ENCODE measurements around the gene PEG3. TPM values are rescaled to one million over a fixed set of nuclear protein-coding genes. Genes with fewer than 3 reads are reported as not detected.

The PEG3 gene
- total RNA-seq, 2 donors from 2014 or later, result 8.0 to 10.7 TPM

GRCh38 chr19:56841193-56841543 lies 642 bp upstream of the PEG3 start:
- intact Hi-C loops (cut with DNase I), result no loop called here
- ATAC-seq (no peak), DNase-seq (no peak)

DNA sequence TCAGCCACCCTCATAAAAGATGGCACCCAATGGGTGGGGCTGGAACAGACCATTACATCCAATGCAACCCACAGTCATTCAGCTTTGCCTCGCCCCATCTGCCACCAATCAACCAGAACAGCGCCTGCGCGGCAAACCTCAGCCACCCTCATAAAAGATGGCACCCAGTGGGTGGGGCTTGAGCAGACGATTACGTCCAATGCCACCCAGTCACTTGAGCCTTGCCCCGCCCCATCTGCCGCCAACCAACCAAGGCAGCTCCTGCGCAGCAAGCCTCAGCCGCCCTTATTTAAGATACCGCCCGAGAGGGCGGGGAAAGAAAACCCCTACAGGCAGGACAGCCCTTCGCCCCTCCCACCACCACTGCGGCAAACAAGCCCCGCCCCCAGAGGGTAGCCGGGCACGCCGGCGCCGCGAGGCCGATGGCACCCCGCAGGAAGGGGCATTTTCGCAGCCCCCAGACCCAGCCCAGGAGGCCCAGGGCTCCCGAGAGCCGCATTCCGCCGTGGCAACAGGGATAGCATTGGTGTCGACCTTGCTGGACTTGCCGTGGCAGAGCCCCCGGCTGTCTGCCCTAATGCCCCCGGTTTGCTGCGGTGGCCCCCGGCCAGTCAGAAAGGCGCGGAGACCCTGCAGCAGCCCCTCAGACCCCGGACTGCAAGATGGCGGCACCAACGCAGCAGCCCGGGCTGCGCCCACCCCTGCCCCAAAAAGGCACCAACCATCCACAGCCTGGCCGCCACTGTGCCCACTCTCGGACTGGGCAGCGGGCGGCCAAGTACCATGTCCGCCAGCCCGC lies 675 bp downstream of the PEG3 start:
- intact Hi-C loops (cut with DNase I), result no loop called here
- peak; percentile 97 for DNase-seq
- ATAC-seq, result peak; percentile 58 to 70

DNA sequence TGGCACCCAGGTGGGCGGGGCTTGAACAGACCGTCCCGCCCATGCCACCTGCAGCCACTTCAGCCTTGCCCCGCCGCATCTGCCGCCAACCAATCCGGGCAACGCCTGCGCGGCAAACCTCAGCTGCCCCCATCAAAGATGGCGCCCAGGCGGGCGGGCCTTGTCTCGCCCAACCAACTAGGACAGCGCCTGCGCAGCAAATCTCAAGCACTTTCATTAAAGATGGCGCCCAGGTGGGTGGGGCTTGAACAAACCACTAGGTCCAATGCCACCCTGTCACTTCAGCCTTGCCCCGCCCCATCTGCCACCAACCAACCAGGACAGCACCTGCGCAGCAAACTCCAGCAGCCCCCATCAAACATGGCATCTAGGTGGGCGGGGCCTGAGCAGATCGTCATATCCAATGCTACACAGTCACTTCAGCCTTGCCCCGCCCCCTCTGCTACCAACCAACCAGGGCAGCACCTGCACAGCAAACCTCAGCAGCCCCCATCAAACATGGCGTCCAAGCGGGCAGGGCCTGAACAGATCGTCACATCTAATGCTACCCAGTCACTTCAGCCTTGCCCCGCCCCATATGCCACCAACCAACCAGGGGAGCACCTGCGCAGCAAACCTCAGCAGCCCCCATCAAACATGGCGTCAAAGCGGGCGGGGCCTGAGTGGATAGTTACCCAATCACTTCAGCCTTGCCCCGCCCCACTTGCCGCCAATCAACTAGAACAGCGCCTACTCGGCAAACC lies 1.4 kb downstream of the PEG3 start:
- intact Hi-C loops (cut with DNase I), result no loop called here
- peak; percentile 59 to 67 for ATAC-seq
- peak; percentile 98 for DNase-seq

DNA sequence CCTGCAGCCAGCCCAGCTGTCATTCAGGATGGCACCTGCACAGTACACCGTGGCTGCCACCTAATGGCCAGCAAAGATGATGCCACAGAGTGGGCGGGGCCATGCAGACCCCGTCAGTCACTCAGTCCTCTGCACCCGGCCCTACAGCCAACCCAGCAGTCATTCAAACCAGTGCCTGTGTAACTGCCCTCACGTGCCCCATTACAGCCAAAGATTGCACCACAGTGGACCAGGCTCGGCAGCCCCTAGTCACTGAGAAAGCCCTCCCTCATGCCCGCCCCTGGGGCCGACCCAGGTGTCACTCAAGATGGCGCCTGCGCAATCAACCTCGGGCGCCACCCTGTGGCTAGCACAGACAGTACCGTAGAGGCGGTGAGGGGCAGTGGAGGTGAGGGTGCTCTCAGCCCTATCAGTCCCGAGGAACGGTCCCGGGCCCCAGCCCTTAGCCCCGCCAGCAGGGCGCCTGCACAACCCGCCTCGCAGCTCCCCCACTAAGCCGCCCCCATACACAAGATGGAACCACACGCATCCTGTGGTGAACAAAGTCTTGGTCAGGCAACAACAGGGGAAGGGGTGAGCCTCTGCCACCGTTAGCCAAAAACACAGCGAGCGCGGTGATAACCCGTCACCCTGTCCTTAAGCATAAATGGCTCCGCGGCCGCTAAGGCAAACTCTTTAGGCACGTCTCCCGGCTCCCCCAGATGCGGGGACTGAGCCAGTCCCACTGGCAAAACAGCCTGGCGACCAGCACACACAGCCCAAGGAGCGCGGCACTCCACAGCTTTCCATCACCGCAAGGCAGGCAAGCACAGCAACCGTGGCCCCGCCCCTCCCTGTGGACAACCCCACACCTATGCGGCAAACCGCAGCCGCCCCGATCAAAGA lies 2.3 kb downstream of the PEG3 start:
- DNase-seq (peak; percentile 80), ATAC-seq (peak; percentile 31 to 73)
- intact Hi-C loops (cut with DNase I), result no loop called here

GRCh38 chr19:56837492-56838023 lies 3.0 kb downstream of the PEG3 start:
- intact Hi-C loops (cut with DNase I), result no loop called here
- DNase-seq, result peak; percentile 86
- peak; percentile 38 to 51 for ATAC-seq

DNA sequence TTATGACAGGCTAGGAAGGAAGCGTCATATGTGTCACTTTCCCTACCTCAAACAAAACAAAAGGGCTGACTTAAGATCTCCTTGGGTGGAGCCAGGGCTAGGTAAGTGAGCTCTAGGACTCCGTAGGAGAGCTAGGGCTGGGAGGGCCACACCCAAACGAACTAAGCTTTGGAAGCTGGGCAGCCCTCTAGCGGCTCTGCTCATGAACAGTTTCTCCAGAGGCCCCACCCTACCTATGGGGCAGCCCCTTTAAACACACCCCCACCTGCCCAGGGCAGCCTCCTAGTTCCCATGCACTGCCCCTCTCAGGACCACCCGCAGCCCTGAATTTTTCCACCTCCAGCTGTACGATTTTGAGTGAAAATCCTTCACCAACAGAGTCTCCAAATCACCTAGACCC lies 3.5 kb downstream of the PEG3 start:
- DNase-seq, result peak; percentile 32
- no peak for ATAC-seq
- intact Hi-C loops (cut with DNase I), result no loop called here

DNA sequence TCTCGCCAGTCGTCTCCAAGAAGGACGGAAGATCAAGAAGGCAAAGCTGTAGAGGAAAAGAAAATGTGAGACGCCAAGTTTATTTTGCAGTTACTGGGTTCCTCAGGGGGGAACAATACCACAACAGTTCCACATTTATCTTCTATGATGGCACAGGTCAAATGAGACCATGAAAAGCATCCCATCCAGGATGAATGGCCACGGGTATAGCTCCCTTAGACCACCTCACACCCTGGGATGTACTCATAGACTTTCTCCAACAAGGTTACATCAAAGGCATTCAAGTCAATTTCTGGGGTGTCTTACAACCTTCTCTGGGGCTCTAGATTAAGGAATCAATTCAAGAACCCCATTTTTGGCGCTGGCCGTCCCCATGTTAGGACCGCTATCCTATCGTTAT lies 4.5 kb downstream of the PEG3 start:
- no peak for DNase-seq
- no peak for ATAC-seq
- intact Hi-C loops (cut with DNase I), result no loop called here

DNA sequence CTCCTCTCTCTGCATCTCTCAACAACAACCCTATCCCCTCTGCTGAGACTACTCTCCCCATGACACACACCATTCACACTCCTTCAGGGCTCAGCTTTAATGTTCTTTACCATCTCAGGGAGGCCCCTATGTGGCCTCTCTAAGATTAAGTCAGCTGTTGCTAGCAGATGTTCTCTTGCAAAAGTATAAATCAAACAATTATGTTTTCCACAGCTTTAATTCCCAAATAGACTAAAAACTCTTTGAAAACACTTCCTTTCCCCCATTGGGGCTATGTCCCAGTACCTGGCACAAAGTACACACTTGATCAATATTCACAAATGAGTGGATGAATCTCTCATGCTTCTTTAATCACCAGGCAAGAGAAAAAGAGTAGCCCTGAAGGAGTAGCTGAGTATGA lies 5.1 kb downstream of the PEG3 start:
- ATAC-seq (no peak), DNase-seq (no peak)
- intact Hi-C loops (cut with DNase I), result no loop called here

GRCh38 chr19:56834564-56835375 lies 5.8 kb downstream of the PEG3 start:
- no peak for DNase-seq
- ATAC-seq, result no peak
- intact Hi-C loops (cut with DNase I), result no loop called here

- no peak for DNase-seq
- no peak for ATAC-seq
- intact Hi-C loops (cut with DNase I), result no loop called here
Observed at GRCh38 chr19:56832352-56832928, 8.1 kb downstream of the PEG3 start.

DNA sequence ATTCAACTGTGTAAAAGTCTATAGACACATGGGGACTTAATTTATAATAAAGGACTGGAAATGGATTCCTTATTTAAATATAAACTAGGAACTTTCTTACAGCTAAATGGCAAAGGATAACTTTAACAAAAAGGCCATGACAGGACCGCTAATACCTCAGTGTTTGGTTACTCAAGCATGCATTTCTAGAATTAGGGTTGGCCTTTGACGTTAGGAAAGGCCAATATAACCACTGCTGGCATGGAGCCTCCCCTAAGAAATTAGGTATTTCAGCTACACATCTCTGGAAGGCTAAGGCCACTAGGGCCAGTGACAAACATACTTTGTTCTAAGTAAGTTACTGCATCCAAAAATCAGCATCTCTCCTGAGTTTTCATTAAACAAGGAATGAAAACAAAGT lies 9.3 kb downstream of the PEG3 start:
- intact Hi-C loops (cut with DNase I), result no loop called here
- no peak for ATAC-seq

GRCh38 chr19:56829596-56829995 lies 10.9 kb downstream of the PEG3 start:
- ATAC-seq (no peak), DNase-seq (no peak)
- intact Hi-C loops (cut with DNase I), result no loop called here

More for the DNA sequence above, 9.3 kb downstream of the PEG3 start:
- no peak for DNase-seq

DNA sequence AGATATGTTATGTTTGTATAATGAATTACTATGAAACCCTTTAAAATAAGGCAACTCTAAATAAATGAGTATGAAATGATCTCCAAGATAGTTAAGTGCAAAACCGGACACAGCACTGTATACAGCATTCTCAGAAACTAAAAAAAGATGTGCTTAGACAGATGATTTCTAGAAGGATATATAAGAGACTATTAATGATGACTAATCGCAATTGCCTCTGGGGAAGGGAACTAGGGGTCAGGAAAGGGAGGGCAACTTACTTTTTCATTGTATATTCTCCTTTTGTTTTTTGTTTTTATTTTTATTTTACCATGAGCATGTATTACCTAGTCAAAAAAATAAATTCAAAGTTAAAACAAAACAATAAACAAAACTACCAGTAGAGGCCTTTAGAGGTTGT lies 12.8 kb downstream of the PEG3 start:
- intact Hi-C loops (cut with DNase I), result no loop called here
- ATAC-seq, result no peak
- DNase-seq, result no peak

DNA sequence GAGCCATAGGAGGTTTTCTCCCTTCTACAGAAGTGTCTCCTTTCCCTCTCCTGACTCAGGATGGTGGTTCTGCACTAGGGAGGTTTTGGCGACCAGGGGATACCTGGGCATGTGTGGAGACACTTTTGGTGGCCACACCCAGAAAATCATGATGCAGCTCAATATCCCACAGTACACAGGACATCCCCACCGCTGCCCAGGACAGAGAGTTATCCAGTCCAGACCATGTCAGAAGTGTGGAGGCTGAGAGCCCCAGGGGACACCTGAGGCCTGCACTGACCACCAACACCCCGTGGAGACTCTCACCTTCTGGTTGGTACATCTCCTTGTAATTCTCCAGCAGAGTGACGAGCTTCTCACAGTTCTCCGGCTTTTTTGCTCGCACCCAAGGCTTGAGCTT lies 16.6 kb downstream of the PEG3 start:
- DNase-seq (no peak), ATAC-seq (no peak)
- intact Hi-C loops (cut with DNase I), result no loop called here

DNA sequence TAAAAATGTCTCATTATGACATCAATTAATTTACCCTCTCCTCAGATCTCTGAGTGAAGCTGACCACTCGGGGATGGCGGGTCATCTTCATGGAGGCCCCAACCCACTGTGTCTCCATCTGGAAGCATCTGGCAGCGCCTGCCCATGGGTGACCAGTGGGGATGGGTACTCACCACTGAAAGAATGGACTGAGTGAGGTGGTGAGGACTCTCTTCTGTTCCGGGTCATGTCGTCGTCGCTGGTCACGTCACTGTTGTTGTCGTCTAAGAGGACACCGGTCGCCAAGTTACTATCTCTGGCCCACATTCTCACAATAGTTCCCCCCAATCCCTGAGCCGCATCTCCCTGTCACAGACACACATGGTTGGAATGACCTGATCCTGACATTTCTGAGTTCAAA lies 17.1 kb downstream of the PEG3 start:
- intact Hi-C loops (cut with DNase I), result no loop called here
- DNase-seq (no peak), ATAC-seq (no peak)

- intact Hi-C loops (cut with DNase I), result no loop called here
- ATAC-seq (no peak), DNase-seq (no peak)
Observed at GRCh38 chr19:56822755-56823154, 17.8 kb downstream of the PEG3 start.

DNA sequence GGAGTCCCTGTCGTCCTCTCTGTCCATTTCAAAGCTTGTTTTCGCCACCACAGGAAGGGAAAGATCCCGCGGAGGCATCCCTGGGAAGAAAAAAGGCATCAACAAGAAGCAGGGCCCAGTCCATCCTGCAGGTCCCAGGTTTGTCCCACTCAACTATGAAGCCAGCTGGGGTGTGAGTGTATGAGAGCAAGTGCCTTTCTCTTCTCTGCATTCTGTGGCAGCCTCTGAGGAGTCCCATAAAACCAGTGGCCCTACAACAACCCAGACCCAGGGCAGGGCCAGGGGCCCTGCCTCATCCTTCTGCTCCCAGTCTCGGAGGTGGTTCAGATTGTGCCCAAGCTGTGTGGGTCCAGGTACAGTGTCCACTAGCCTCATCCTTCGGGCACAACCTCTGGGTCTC lies 18.9 kb downstream of the PEG3 start:
- ATAC-seq (no peak), DNase-seq (no peak)
- intact Hi-C loops (cut with DNase I), result no loop called here

DNA sequence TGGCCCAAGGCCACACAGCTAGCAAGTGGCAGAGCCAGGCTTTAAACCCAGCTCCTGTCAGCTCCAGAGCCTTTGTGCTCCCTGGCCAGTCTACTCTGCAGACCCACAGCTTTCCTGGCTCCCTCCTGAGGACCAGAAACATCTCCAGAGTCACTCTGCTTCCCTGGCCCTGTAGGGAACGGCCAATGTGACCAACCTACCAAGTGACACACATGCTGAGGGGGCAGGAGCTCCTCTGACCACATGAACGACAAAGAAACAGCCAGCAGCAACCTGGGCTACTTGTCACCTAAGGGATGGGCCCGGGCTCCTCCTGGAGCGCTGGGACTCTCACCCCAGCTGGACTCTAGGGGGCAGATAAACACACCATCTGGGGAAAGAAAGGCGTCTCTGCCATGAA lies 19.3 kb downstream of the PEG3 start:
- ATAC-seq, result no peak
- intact Hi-C loops (cut with DNase I), result no loop called here
- no peak for DNase-seq

DNA sequence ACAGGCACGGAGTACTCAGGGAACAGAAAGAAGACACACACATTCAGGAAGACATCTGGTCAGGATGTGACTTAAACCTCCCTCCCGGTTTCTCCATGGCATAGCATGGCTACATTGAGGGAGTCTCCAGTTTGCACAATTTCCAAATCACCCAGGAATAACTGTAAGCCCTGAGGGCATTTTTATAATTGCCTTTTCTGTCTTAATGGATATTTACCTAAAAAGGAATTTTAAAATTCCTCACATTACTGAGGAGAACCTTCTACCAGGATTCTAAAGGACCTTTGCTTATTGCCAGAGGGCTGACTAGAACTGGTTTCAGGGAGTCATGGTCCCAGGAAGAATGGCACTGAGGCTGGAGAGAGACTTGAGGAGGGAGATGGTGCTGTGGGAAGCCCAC lies 21.4 kb downstream of the PEG3 start:
- intact Hi-C loops (cut with DNase I), result no loop called here
- DNase-seq (no peak), ATAC-seq (no peak)
